Amniotic epithelial cell (primary cell): Measurements from ENCODE around the gene KIAA0513.
"Not testable (repeated sequence)": the region's sequence is repeated elsewhere in the genome, so short reads cannot be mapped to it uniquely, and the experiment has no call there.

Experiments used
- DNase-seq: peaks from one replicate; pipeline ENCODE4 v3.0.0-alpha.2; 2010; ENCODE audit warnings: low read depth

The KIAA0513 gene

DNA sequence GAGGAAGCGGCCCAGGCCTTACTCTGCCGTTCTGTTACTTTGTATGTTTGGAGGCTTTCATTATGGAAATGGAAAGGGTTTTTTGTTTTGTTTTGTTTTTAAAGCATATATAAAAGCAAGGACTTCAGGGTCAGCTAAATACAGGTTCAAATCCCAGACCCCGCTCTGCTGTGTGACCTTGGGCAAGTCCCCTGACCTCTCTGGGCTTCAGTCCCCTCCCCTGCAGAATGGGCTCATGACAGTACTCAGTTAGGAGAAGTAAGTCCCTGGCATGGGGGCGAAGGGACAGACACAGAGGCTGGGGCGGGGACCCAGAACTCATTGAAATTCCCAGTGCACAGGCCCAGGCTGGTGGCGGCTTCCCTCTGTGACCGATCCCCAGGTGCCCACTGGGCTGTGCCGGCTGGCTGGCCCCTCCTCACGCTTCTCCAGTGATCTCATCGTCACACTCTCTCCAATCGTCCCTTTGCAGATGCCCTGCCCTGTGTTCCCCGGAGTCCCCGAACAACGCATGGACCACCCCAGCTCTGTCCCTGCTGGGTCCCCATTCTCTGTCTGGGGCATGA is 85.7 kb downstream of the KIAA0513 start:
- DNase-seq = no peak

DNA sequence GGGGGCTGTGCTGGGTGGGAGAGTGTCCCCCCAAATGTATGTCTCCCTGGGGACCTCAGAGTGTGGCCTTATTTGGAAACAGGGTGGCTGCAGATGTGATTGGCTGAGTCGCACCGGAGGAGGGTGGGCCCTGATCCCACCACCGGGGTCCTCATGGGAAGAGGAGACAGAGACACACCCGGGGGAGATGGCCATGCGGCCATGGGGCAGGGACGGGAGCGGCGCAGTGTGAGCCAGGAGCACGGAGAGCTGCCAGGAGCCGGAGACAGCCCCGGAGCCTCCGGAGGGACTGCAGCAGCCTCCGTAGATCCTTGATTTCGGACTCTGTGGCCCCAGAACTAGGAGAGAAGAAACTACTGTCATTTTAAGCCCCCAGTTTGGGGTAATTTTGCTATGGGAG is 86.3 kb downstream of the KIAA0513 start:
- DNase-seq = no peak

DNA sequence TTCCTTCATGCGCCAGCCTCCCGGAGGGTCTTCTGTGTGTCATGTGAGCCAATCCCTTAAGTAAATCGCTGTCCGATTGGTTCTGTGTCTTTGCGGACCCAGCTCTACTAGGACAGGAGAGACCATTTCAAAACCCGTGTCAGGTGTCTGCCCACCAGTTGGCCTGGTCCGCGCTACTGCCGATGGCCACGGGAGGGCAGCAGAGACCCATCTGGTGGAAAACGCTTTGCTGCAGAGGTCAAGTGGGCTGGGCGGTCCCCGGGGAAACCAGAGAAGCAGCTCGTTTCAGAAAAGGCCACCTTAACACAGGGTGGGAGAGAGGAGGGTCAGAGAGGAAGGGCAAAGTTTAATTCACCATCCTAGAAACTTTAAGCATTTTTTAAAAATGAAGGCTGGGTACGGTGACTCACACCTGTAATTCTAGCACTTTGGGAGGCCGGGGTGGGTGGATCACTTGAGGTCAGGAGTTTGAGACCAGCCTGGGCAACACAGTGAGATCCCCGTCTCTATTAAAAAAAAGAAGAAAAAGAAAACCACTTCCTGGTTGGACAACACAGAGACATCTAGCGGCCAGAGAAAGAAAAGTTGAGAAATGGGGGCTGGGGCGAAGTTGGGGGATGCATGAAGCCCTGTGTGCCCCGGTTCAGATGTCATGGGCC is 87.4 kb downstream of the KIAA0513 start:
- peak; percentile 75 for DNase-seq

DNA sequence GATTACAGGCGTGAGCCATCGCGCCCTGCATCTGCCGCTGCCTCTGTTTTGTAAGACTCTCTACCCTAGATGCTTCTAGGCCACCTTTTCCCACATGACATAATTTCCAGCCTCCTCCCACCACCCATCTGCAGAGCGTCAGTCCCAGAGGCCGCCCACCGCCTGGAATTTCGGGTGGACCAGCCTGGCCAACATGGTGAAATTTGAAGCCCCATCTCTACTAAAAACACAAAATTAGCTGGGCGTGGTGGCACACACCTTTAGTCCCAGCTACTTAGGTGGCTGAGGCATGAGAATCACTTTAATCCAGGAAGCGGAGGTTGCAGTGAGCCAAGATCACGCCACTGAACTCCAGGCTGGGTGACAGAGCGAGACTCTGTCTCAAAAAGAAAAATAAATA is 89.8 kb downstream of the KIAA0513 start:
- no peak for DNase-seq

DNA sequence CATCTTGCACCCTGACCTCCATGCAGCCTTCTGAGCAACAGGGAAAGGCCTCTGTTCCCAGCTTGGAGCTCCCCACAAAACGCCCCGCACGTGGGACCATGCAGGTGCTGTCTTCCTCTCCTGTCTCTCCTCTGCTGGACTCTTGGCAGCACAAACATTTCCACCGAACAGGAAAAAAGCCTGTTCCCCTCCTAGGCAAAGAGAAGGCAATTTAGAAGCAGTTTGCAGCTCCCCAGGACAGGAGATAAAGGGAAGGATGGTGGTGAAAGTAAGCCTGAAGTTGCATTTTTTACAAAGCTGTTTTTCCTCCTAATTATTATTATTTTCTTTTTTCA is 92.4 kb downstream of the KIAA0513 start:
- no peak for DNase-seq

DNA sequence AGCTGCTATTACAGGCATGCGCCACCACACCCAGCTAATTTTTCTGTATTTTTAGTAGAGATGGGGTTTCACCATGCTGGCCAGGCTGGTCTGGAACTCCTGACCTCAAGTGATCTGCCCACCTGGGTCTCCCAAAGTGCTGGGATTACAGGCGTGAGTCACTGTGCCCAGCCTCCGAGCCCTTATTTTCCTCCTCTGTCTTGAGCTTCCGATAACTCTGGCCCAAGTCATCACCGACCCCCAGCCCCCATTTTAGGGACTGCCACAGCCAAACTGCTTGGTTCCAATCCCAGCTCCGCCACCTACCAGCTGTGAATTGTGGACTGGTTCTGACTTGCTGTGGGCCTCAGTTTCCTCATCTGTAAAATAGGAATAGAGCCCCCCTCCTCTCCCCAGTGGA is 95.8 kb downstream of the KIAA0513 start:
- not testable (repeated sequence) for DNase-seq

DNA sequence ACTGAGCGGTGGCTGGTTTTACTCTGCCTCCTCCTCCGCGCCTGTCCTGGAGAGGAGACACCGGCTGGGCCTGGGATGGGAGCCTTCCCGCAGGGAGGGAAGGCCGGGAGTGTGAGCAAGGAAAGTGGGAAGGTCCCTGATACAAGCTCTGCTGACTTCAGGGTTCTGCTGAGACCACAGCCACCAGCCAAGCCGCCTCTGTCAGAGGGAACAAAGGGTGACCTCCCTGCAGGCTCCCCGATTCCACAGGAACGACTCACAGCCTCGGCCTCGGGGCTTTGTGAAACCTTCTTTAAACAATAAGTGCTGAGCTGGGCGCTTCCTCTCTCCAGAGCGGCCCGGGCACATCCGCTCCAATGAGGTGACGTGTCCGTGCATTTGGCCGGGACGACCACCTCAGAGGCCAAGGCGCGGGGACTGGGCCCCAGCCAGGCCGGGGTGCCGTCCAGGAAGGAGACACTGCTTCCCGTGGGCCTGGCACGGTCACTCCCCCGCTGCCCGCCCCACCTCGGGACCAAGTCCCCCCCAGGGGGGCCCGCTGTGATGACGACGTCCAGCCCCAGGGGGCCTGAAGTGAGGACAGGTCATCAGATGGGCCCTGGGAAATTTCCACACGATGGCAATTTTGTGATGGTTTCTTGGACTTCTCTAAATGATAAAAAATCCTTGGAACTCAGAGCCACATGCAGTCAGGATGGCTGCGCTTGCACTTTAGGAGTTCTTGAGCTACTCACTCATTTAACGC is 96.5 kb downstream of the KIAA0513 start:
- DNase-seq = no peak

DNA sequence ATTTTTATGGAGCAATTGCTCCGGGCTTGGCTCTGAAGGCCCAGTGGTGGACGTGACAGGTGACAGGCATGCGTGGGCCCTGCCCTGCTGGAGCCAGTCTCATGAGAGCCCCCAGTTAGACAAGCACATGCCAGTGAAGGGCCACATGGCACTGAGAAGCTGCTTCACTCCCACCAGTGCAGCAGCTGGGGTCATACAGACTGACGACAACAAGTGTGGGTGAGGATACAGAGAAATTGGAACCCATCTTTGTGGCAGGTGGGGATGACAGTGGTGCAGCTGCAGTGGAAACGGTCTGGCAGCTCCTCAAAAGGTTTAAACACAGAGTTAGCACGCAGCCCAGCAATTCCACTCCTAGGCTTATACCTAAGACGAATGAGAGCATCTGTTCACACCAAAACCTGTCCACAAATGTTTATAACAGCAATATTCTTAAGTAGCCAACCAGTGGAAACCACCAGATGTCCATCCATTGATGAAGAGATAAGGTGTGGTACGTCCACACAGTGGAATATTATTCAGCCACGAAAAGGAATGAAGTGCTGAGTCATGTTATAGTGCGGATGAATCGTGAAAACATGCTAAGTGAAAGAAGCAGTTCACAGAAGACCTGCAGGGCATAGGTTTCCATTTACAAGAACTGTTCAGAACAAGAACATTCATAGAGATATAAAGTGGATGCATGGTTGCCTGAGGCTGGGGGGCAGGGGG is 97.2 kb downstream of the KIAA0513 start:
- DNase-seq = no peak

DNA sequence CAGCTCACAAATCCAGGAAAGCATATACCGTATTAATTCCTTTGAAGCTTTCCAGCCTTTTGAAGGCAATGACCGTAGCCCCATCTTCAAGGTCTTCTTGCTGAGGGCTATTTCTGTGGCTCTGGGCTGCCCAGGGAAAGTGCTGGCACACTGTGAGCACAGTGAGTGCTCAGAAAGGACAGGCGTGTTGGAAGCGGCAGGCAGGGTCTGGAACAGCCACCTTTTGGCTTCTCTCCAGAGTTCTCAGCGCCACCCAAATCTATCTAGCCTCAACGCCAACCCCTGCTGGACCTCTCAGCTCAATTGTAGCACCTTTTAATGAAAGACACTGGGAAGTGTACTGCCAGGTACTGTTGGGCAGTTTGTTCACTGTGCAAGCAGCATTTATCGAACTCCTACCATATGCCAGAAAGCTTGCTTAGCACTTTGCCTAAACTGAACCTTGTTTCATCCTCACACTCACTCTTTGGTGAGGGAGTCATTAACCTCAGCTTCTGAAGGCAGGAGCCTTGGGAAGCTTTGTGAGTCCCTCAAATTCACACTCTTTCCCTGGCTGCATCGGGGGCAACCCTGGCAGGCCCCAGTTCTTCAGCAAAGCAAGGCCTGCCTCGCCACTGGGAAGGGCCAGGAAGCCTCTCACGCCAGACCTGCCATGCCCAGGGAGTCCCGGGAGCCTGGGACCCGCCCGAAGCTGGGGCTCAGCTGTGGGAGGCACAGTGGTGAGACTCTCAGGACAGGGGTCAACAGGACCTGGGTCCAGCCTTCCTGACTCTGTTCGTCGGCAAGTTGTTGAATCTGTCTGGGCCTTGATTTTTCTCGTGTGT is 98.2 kb downstream of the KIAA0513 start:
- no peak for DNase-seq

DNA sequence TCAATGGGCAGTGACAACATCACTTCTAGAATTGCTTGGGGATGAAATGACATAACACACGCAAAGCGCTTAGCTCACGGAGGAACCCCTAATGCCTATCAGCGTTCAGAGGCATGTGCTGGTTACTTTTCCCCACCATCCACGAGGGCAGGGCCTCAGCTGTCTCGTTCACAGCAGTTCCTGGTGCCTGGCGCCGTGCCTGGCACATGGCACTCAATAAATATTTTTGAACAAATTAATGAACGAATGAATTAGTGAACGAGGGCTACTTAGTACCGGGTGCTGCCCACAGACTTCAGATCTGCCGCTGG is 98.8 kb downstream of the KIAA0513 start:
- DNase-seq = no peak

DNA sequence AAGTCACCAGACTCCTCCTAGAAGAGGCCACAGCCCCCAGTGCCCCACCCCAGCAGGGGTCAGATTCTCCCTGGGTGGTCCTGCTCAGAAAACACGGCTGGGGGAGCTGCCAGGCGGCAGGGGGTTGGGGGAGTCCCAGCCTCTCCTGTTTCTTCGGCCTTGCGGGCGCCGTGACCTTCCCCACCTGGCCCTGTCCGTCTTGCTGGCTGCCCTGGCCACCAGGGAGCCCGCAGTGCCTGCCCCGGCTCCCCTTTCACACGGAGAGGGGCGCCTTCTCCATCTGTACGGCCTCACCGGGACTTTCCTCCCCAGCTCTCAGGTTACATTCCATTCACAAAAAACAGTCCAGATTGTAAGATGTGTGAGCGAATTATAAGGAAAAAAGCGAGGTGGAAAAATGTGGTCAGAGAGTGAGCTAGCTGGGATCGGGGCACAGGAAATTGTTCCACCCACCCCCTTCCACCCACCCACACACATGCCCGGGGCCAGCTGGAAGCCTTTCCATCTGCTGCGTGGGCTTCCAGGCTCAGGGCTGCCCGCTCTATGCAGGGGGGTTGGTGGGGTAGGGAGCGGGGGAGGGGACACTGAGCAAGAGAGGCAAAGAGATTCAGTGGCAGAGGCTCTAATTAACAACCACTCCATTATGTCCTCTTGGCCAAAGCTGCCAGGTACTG is 99.2 kb downstream of the KIAA0513 start:
- DNase-seq = peak; percentile 73

DNA sequence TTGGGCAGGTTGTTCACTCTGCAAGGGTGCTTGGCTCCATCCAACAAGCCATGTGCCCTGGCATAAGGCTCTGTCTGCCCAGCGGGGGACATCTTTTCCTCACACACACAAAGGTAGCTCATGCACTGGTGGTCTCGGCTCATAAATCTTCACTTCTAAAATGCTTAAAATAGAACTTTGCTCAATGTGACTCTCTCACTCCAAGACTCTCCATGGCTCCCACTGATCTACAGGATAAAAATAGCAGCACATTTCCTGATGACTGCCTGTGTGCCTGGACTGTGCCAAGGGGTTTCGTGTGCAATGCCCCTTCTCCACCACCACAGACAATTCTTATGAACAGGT is 99.8 kb downstream of the KIAA0513 start:
- DNase-seq = no peak

DNA sequence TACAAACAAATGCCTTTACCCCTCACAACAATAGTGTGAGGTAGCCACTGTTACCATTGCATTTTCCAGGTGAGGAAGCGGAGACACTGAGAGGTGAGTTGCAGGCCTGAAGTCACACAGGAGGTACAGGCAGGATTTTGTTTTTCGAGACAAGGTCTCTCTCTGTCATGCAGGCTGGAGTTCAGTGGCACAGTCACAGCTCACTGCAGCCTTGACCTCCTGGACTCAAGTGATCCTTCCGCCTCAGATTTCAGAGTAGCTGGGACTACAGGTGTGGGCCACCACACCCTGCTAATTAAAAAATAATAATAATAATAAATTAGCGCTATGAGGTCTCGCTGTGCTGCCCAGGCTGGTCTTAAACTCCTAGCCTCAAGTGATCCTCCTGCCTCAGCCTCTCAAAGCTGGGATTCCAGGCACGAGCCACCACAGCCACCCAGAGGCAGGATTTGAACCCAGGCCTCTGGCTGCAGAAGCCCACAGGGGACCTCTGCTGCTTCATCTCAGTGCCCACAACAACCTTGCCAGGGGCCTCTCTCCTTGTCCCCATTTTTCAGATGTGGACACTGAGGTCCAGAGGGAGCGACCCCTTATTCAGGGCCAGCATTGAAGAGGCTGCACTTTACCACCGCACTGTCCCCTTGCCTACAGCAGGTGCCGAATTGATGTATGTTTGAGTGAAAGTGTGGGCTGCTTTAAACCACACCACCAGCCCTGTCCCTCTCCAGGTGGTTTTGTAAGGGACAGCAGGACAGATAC is 100.7 kb downstream of the KIAA0513 start:
- DNase-seq = no peak

DNA sequence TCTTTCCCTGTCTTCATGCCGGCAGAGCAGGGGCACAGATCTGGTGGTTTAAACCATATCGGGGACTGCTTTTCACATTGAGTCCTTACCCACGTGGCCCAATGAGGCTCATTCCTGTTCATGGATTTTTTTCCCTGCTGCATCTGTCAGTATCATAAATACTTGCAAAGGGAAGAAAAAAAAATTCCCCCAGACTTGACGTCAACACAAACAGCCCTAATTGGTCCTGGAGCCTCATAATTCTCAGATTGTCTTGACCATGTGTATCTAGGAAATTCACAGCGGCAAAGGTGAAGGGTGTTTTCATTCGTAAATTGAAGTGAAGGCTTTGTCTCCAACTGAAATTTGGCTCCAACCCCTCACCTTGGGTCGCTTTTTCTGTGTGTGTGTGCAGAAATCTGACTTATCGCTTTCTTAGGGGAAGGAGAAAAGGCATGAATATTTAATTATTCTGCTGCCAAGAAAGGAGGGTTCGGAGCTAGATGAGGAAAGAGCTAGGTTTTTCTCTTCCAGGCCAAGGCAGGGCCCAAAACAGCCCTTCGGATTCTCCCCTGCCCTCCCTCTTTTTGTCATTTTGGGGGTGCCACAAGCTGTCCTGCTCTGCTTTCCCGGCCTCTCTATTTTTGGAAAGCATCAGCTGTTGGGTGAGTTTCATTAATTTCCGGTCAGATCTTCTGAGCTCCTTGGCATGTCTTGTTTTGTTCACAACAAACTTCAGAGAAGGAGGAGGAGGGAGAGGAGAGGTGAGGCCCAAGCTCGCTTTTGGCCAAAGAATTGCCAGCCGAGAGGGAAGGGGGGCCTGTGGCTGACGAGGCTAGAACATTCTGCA is 102.5 kb downstream of the KIAA0513 start:
- DNase-seq = no peak

DNA sequence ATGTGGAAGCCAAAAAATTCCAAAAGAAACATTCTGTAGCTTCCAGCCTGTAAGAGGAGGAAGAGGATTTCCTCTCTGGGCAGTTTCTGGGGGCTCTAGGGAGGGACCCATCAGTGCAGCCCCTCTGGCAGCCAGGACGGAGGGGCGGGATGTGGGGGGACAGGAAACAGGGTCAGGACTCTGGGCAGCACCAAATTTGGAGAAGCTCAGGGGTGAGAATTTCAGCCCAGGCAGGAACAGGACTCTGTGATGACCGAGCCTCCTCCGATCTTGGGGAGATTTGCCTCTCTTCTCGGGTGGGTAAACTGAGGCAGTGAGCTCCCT is 103.1 kb downstream of the KIAA0513 start:
- DNase-seq = no peak

DNA sequence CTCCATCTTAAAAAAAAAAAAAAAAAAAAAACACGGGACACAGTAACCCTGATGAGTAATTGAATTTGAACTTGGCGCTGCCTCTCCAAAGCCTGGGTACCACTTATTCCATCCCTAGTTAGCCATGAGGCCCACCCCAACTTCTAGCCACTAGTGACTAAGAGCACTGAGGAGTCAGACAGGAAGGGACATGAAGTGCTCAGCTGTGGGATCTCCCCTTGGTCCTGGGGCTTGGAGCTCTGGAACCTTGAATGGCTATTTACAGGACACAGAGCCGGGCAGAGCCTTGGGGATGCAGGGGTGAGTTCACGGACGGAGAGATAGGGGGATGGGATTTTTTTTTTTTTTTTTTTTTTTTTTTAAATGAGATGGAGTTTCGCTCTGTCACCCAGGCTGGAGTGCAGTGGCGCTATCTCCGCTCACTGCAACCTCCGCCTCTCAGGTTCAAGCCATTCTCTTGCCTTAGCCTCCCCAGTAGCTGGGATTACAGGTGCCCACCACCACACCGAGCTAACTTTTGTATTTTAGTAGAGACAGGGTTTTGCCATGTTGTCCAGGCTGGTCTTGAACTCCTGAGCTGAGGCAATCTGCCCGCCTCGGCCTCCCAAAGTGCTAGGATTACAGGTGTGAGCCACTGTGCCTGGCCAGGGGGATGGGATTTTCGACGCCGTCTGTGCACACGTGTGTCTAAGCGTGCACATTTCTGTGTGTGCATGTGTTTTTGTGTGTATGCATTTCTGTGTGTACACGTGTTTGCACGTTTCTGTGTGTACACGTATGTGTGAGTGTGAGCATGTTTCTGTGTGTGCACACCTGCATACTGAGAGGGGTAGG is 105.1 kb downstream of the KIAA0513 start:
- DNase-seq = no peak

DNA sequence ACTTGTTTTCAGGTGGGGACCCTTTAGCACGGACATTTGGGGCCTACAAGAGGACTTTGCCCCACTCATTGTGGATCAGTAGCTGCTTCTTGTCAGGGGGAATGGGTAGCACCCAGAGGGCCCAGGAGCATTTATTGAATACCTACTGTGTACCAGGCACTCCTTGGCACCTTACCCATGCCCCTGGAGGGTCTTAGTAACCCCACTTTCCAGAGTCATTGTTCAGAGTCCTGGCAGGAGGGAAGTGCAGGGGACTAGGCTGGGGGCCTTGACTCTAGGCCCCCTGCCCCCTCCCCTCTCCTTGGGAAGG is 105.7 kb downstream of the KIAA0513 start:
- DNase-seq = no peak

DNA sequence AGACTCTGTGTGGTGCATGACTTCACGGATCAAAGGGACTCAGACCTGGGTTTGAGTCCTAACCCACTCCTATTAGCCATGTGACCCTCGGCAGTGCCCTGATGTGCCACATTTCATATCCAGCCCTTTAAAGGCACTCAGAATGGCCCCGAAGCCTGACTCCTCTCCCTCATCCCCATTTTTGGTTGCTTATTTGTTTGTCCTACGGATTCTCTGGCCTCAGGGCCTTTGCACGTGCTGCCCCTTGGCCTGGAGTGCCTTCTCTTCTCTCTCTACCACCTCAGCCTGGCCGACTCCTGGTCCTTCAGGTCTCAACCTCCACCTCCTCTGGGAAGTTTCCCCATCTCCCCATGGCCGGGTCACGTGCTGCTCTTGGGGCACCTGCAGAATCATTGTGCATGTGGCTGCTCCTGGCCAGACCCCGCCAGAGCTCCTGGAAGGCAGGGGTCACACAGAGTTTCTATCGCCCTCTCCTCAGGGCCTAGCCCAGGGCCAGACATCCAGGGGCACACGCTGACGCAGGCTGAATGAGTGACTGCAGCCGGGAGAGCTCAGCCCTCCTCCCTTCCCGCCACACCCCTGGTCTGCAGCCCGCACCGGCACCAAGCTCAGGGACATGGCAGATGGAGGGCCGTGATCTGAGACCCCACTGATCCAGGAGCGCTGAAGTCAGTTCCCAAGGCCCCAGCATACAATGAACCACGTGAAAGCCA is 106.6 kb downstream of the KIAA0513 start:
- no peak for DNase-seq

DNA sequence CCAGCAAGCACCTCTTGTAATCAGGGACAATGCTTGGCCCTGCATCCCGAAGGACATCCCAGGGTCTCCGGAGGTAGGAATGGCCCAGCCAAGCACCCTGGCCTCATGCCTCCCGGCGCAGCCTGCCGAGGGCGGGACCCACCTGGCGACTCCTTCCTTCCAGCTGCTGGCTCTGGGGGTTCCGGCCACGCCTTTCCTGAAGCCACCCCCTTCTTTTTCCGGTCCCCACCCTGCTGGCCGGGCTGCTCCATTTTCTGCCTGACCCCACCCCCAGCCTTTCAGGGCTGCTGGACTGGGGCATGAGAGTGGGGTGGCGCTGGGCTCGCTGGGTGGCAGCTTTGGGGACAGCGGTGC is 107.2 kb downstream of the KIAA0513 start:
- no peak for DNase-seq
